ENCODE results near the gene ITPR3.

- TF ChIP-seq CTCF (CRISPR knock-in tag; IDR thresholded peaks at IDR 0.05): no peak
- TF ChIP-seq GABPA (IDR thresholded peaks at IDR 0.05; ENCODE audit: low read depth, low read length): no peak
- TF ChIP-seq GABPA (CRISPR knock-in tag; IDR thresholded peaks at IDR 0.05; ENCODE audit: low read depth): no peak
- TF ChIP-seq FOXM1 (CRISPR knock-in tag; IDR thresholded peaks at IDR 0.05): no peak
- no peak for TF ChIP-seq ZNF354B (CRISPR knock-in tag; IDR thresholded peaks at IDR 0.05)
- no peak for TF ChIP-seq SETDB1 (CRISPR knock-in tag; IDR thresholded peaks at IDR 0.05; ENCODE audit: borderline replicate concordance)
- no peak for TF ChIP-seq ZNF552 (CRISPR knock-in tag; IDR thresholded peaks at IDR 0.05; ENCODE audit: borderline replicate concordance)
- no peak for TF ChIP-seq POLR2A (IDR thresholded peaks at IDR 0.05; ENCODE audit: insufficient read depth in 1 of 2, low read depth in 2 of 2, low read length in 2 of 2)
- TF ChIP-seq NR2F6 (IDR thresholded peaks at IDR 0.05): no peak
- TF ChIP-seq NR2F6 (CRISPR knock-in tag; IDR thresholded peaks at IDR 0.05): no peak
- no peak for TF ChIP-seq RCOR2 (CRISPR knock-in tag; IDR thresholded peaks at IDR 0.05)
- TF ChIP-seq TBP (CRISPR knock-in tag; IDR thresholded peaks at IDR 0.05): no peak
- TF ChIP-seq CBX1 (IDR thresholded peaks at IDR 0.05; ENCODE audit: low read depth): no peak
- no peak for TF ChIP-seq SALL2 (CRISPR knock-in tag; IDR thresholded peaks at IDR 0.05)
These were observed 119.7 kb downstream of the ITPR3 start for GRCh38 chr6:33740794-33741193.

Data from HepG2 (cell line).